HAP-1 (cell line): ENCODE data around the gene SMIM38.

Experiments
- DNase-seq, 2 experiments: peaks; one replicate each; pipeline ENCODE4 v3.0.0-alpha.2; 2016 to 2020; ENCODE audit warnings: low spot score in 2 of 2
- H3K27me3 ChIP-seq: fragments of 250-450 bp; sonication (Bioruptor Pico); 2 replicates; pipeline ENCODE4 v1.5.1; 2020; ENCODE audit warnings: low read depth, mild to moderate bottlenecking, moderate library complexity
- H3K36me3 ChIP-seq: fragments of 250-450 bp; sonication (Bioruptor Pico); replicated peaks from 2 replicates; pipeline ENCODE4 v1.5.1; 2020; ENCODE audit warnings: mild to moderate bottlenecking
- H3K4me1 ChIP-seq: fragments of 250-450 bp; sonication (Bioruptor Pico); 2 replicates; pipeline ENCODE4 v1.5.1; 2020; ENCODE audit warnings: mild to moderate bottlenecking
- H3K4me3 ChIP-seq: fragments of 250-450 bp; sonication (Bioruptor Pico); 2 replicates; pipeline ENCODE4 v1.5.1; 2020; ENCODE audit warnings: mild to moderate bottlenecking, moderate library complexity
- H3K9me3 ChIP-seq: fragments of 250-450 bp; sonication (Bioruptor Pico); 2 replicates; pipeline ENCODE4 v1.5.1; 2020; ENCODE audit warnings: mild to moderate bottlenecking, moderate library complexity
- in situ Hi-C: fragments of 300-500 bp; cut with MboI; formaldehyde crosslinking; loops from 3 replicates; pipeline ENCODE4 v1.14.3; 2020; ENCODE audit warnings: low sequenced_read_pairs, inconsistent platforms, mixed read lengths

SMIM38 gene

GRCh38 chr11:69115586-69116560, 39.9 kb upstream of the SMIM38 start:
- in situ Hi-C loops: no loop called here
- DNase-seq: no peak
- no peaks in the 10 kb centered on the region for H3K36me3 ChIP-seq
- H3K4me1 ChIP-seq: no peaks in the 10 kb centered on the region
- no peaks in the 10 kb centered on the region for H3K9me3 ChIP-seq
- no peaks in the 10 kb centered on the region for H3K27me3 ChIP-seq
- no peak overlapping the region for H3K4me3 ChIP-seq

DNA sequence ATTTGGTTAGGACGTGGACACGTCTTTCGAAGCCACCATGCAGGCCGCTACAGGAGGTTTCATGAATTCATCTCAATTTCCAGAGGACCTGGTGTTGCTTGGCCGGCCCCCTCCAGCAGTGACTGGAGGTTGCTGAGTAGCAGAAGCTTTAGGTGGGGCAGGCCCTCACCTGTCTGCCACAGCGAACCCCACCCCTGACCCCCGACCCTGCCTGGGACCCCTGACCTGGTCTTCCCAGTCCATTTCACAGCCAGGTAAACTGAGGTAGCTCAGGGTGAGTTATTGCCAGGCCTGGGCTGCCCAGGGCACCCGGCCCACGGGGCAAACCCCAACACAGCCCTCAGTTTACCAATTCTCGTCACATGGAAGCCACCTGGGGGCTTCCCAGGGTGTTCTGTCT, 39.1 kb upstream of the SMIM38 start:
- H3K4me3 ChIP-seq: no peak overlapping the region
- DNase-seq: no peak
- in situ Hi-C loops: no loop called here
- H3K27me3 ChIP-seq: no peaks in the 10 kb centered on the region
- H3K9me3 ChIP-seq: no peaks in the 10 kb centered on the region
- no peaks in the 10 kb centered on the region for H3K4me1 ChIP-seq
- no peaks in the 10 kb centered on the region for H3K36me3 ChIP-seq

DNA sequence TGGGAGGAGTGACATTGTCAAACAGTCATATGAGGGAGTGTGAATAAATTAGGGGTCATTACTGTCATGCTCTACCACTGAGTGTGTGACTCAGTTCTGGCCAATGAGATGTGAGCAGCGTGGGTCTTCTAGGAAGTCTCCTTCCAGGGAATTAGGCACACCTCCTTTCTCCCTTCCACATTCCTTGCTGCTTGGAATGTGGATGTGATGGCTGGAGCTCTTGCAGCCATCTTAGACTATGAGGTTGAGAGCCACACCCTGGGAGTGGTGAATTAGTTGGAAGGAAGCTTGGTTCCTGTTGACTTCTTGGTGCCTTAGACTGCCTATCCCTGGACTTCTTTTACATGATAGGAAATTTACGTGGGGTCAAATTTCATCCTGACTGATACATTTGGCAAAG, 36.5 kb upstream of the SMIM38 start:
- H3K27me3 ChIP-seq: no peaks in the 10 kb centered on the region
- peaks cover 2% of the 10 kb centered on the region; the same call in 1 of the 2 replicates for H3K4me1 ChIP-seq
- DNase-seq: no peak
- no peak overlapping the region for H3K4me3 ChIP-seq
- H3K9me3 ChIP-seq: no peaks in the 10 kb centered on the region
- H3K36me3 ChIP-seq: no peaks in the 10 kb centered on the region
- in situ Hi-C loops: no loop called here

DNA sequence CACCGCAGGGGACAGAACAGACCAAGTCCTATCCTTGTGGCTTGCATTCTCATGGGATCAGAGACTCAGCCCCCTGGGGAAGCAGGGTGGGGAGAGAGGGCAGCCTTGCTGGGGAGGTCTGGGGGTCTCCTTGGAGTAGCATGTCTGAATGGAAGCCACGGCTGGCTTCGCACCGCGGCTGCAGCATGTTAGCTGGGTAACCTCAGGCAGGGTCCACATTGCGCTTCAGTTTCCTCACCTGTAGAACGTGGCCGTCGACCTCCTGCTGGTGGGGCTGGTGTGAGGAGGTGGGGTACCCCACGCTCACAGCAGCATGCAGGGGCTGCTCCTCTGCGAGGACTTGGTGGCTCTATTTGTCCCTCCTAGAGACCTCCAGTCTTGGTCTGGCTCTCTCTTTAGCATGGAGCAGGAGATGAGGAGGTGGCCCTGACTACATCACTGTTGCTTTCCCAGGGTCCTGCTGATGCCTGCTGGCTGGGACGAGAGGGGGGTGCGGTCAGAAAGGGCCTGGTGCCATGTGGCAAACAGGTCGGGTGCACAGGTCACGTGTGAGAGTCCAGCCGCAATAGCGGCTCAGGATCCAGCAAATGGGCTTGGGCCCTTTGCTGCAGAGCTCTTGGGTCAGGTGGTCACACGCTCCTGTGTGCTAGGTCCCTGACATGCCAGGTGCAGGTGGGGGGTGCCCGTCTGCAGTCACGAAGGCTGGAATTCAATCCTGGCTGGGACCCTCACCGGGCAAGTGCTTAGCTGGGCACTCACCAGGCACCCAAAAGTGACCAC, 35.4 kb upstream of the SMIM38 start:
- H3K4me1 ChIP-seq: peaks cover 2% of the 10 kb centered on the region; the same call in 1 of the 2 replicates
- H3K9me3 ChIP-seq: no peaks in the 10 kb centered on the region
- H3K36me3 ChIP-seq: no peaks in the 10 kb centered on the region
- no peak overlapping the region for H3K4me3 ChIP-seq
- H3K27me3 ChIP-seq: no peaks in the 10 kb centered on the region
- in situ Hi-C loops: no loop called here
- no peak for DNase-seq

- in situ Hi-C loops: no loop called here
- H3K36me3 ChIP-seq: no peaks in the 10 kb centered on the region
- no peak overlapping the region for H3K4me3 ChIP-seq
- H3K27me3 ChIP-seq: no peaks in the 10 kb centered on the region
- DNase-seq: no peak
- peaks cover 2% of the 10 kb centered on the region; the same call in 1 of the 2 replicates for H3K4me1 ChIP-seq
- H3K9me3 ChIP-seq: no peaks in the 10 kb centered on the region
Measured at GRCh38 chr11:69121021-69121420, 34.7 kb upstream of the SMIM38 start.

DNA sequence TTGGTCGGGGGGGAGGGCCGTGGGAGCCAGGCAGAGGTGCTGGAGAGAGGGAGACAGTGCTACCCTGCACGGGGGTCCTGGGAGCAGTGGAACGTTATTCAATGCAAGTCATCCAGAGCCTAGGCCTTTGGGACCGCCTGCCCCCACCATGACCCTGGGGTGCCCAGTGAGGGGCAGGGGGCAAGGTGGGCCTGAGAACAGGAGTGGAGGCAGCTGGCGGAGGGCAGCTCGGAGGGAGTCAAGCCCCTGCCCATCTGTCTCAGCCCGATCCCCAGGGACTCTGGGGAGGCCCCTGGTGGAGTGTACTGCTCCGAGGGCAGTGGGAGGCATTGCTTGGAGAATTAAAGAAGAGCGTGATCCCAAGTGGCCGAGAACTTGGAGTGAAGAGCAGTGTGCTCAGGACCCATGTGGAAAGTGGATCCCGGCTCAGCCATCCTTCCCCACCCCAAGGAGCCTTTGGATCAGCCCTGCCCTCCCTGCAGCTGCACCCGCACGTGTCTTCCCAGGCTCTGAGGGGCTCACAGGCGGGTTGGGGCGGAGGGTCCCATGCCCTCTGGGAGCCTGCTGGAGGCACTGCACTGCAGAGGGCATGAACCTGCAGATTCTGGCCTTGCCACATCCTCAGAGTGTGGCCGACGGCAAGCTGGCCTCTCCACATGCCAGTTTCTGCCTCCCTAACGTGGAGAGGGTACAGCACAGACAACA, 34.0 kb upstream of the SMIM38 start:
- DNase-seq: no peak
- in situ Hi-C loops: no loop called here

DNA sequence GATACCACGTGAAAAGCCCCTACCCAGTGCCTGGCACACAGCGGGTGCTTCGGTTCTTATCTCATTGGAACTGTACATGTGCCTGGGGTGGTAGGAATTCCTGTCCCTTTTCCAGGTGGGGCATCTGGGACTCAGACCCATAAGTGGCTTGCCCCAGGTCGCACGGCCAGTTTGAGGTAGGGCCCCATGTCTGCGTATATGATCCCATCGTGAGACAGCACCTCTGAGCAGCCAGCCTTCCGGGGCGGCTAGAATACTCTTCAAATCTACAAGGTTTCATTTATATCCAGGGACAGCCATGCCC, 33.5 kb upstream of the SMIM38 start:
- H3K4me3 ChIP-seq: no peak overlapping the region
- no peaks in the 10 kb centered on the region for H3K27me3 ChIP-seq
- no peaks in the 10 kb centered on the region for H3K36me3 ChIP-seq
- no peaks in the 10 kb centered on the region for H3K9me3 ChIP-seq
- H3K4me1 ChIP-seq: peaks cover 2% of the 10 kb centered on the region; the same call in 1 of the 2 replicates
- DNase-seq: no peak
- in situ Hi-C loops: no loop called here

More for the DNA sequence above, 34.0 kb upstream of the SMIM38 start:
- H3K36me3 ChIP-seq: no peaks in the 10 kb centered on the region
- H3K4me3 ChIP-seq: no peak overlapping the region
- H3K4me1 ChIP-seq: peaks cover 2% of the 10 kb centered on the region; the same call in 1 of the 2 replicates
- no peaks in the 10 kb centered on the region for H3K9me3 ChIP-seq
- H3K27me3 ChIP-seq: no peaks in the 10 kb centered on the region

DNA sequence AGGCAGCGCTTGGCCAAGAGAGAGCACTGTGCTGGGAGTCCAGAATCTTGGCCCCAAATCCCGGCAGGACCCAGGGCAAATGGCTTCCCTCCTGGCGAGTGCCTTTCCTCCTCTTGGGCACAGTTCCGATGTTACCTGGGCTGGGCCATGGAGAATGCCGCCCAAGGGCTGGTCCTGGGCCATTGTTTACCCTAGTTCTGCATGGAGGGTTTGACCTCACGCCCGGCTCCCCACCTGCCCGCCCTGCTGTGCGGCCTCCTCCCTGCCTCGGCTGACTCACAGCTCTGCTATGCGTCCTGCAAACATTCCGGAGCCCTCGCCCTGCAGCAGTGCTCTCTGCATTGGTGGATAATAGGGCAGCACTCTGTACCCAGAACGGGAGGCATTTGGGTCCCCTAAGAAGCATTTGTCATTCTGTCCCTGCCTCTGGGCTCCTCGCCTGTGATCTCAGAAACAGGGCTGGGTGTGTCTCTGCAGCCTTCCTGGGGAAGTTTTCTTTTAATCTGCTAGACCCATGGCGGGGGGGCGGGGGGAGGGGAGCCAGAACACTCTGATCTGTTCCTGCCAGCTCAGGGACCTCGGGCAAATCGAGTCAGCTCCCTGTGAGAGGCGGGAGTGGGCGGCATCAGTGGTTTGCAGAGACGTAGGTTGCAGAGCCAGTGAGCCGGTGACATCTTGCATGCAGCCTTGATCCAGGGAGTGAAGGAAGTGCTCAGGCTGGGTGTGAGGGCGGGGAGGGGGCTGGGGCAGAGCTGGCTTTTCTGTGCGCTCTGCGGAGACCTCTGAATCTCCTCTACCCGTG, 32.9 kb upstream of the SMIM38 start:
- in situ Hi-C loops: no loop called here
- H3K4me1 ChIP-seq: peaks cover 2% of the 10 kb centered on the region; the same call in 1 of the 2 replicates
- DNase-seq: peak in 1 of 2 experiments; percentile 69
- no peaks in the 10 kb centered on the region for H3K27me3 ChIP-seq
- H3K4me3 ChIP-seq: no peak overlapping the region
- no peaks in the 10 kb centered on the region for H3K36me3 ChIP-seq
- H3K9me3 ChIP-seq: peaks cover 1% of the 10 kb centered on the region

DNA sequence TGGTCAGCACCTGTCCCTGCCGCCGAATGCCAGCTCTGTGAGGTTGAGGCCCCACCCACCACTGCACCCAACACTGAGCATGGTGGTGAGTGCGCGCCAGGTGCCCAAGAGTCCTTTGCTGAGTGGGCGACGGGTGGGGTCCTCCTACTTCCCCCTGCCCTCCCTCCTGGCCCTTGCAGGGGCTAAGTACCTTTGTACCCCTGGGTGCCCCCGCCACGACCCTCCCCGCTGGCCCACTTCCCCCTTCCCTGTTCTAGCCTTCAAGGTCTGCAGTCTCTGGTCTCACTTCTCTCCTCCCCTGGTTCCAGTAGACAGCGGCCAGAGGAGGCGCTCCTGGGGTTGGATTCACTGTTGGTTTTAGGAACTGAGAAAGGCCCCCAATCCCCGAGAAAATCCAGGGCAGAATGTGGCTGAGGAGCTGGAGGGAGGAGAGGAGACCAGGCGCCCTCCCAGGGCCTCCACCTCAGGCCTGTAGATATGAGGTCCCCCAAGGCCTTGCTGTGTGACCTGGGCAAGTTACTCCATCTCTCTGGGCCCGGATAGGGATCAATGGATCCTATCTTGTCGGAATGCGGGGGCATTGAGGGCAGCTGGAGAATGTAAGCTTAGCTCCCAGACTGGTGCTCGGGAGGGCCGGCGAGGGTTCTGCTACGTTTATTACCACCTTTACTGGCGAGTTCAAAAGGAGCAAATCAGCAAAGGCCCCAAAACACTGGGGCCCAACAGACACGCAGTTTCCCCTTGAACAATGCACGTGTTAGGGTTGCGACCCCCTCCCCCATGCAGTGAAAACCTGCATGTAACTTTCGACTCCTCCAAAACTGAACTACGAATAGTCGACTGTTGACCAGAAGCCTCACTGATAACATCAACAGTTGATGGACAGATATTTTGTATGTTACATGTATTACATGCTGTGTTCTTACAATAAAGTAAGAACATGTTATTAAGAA, 31.9 kb upstream of the SMIM38 start:
- Histone ChIP-seq H3K9me3 (peaks cover 3% of the 10 kb centered on the region), H3K27me3 (no peaks in the 10 kb centered on the region), H3K4me3 (no peak overlapping the region), H3K4me1 (peaks cover 2% of the 10 kb centered on the region; the same call in 1 of the 2 replicates), H3K36me3 (no peaks in the 10 kb centered on the region)
- no peak for DNase-seq
- in situ Hi-C loops: no loop called here

DNA sequence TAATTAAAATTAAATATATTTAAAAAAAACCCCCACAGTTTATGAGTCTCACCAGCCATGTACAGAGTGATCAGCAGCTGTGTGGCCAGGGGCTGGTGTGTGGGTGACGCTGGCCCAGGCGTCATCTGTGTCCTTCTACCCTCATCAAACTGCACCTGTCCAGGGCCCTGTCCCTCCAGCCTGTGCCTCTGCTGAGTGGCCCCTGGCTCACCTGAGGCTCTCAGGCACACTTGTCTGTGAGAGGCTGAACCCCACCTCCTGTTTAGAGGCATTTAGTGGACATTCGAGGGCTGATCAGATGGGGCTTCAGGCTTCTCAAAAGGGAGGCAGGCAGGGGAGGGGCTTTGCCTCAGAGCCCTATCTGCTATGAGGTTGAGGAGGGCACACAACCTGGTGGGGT, 29.9 kb upstream of the SMIM38 start:
- DNase-seq: no peak
- H3K36me3 ChIP-seq: no peaks in the 10 kb centered on the region
- in situ Hi-C loops: no loop called here

DNA sequence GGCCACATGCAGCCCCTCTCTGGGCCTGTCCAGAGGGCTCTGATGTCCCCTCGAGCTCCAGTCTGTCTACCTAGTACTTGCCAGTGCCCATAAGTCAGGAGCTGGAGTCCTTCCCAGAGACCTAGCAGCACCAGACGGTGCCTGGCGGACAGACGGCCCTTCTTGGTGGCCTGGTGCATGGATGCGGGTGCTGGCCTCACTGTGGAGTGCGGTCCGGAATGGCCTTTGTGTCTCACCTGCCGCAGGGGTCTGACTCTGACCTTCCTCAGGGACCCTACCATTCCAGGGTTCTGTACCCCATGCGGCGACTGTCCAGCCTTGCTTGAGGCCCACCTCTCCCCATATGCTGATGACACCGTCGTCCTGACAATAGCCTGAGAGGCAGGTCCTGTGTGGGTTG, 29.4 kb upstream of the SMIM38 start:
- Histone ChIP-seq H3K36me3 (no peaks in the 10 kb centered on the region), H3K27me3 (no peaks in the 10 kb centered on the region), H3K9me3 (peaks cover 3% of the 10 kb centered on the region), H3K4me3 (no peak overlapping the region), H3K4me1 (peaks cover 2% of the 10 kb centered on the region; the same call in 1 of the 2 replicates)
- DNase-seq: no peak
- in situ Hi-C loops: no loop called here

More for the DNA sequence above, 29.9 kb upstream of the SMIM38 start:
- Histone ChIP-seq H3K4me1 (peaks cover 2% of the 10 kb centered on the region; the same call in 1 of the 2 replicates), H3K27me3 (no peaks in the 10 kb centered on the region), H3K4me3 (no peak overlapping the region), H3K9me3 (peaks cover 3% of the 10 kb centered on the region)
